Measurements from ENCODE around the gene ASZ1.
"Not testable (repeated sequence)": the region's sequence is repeated elsewhere in the genome, so short reads cannot be mapped to it uniquely, and the experiment has no call there.

ASZ1 gene

GRCh38 chr7:117424090-117424829, 3.0 kb downstream of the ASZ1 start:
- H4K20me1 ChIP-seq (ENCODE audit: low read depth, low read length): no peaks in the 10 kb centered on the region
- H3K79me2 ChIP-seq (ENCODE audit: insufficient read depth, low read length): no peaks in the 10 kb centered on the region
- no peaks in the 10 kb centered on the region for H3K36me3 ChIP-seq (ENCODE audit: low read length)
- TF ChIP-seq EZH2phosphoT487 (conservative IDR thresholded peaks at IDR 0.05; ENCODE audit: low read length) (no peak), CTCF (IDR thresholded peaks at IDR 0.05; ENCODE audit: insufficient read depth, low read length, poor library complexity, severe bottlenecking) (no peak)
- no peak overlapping the region for H2AFZ ChIP-seq (ENCODE audit: low read depth, low read length, severe bottlenecking)
- H3K9me3 ChIP-seq (ENCODE audit: insufficient read depth, low read length): no peaks in the 10 kb centered on the region
- no peak overlapping the region for H3K4me2 ChIP-seq (ENCODE audit: low read depth, low read length, poor library complexity, severe bottlenecking)
- H3K9ac ChIP-seq (ENCODE audit: low read length): no peak overlapping the region
- no peaks in the 10 kb centered on the region for H3K27me3 ChIP-seq (ENCODE audit: low read length)
- H3K4me3 ChIP-seq (ENCODE audit: insufficient read depth, low read length, poor library complexity, severe bottlenecking): no peak overlapping the region
- H3F3A ChIP-seq (ENCODE audit: insufficient read depth): no peaks in the 10 kb centered on the region
- H3K27ac ChIP-seq (ENCODE audit: low read depth, low read length): no peak overlapping the region
- H3K9me2 ChIP-seq (replicated peaks; ENCODE audit: insufficient read depth, low read length): no peaks in the 10 kb centered on the region

DNA sequence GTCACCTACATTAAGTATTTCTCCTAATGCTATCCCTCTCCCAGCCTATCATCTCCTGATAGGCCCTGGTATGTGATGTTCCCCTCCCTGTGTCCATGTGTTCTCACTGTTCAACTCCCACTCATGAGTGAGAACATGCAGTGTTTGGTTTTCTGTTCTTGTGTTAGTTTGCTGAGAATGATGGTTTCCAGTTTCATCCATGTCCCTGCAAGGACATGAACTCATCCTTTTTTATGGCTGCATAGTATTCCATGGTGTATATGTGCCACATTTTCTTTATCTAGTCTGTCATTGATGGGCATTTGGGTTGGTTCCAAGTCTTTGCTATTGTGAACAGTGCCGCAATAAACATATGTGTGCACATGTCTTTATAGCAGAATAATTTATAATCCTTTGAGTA, 12.7 kb downstream of the ASZ1 start:
- H4K20me1 ChIP-seq (ENCODE audit: low read depth, low read length); H3K36me3 ChIP-seq (ENCODE audit: low read length); H2AFZ ChIP-seq (ENCODE audit: low read depth, low read length, severe bottlenecking); H3K79me2 ChIP-seq (ENCODE audit: insufficient read depth, low read length); H3K9me3 ChIP-seq (ENCODE audit: insufficient read depth, low read length); H3K27me3 ChIP-seq (ENCODE audit: low read length); H3K4me2 ChIP-seq (ENCODE audit: low read depth, low read length, poor library complexity, severe bottlenecking); H3F3A ChIP-seq (ENCODE audit: insufficient read depth); H3K4me3 ChIP-seq (ENCODE audit: insufficient read depth, low read length, poor library complexity, severe bottlenecking); H3K9ac ChIP-seq (ENCODE audit: low read length); H3K27ac ChIP-seq (ENCODE audit: low read depth, low read length); H3K9me2 ChIP-seq (replicated peaks; ENCODE audit: insufficient read depth, low read length): not testable (repeated sequence)

GRCh38 chr7:117412946-117413559, 14.2 kb downstream of the ASZ1 start:
- H3K9me3 ChIP-seq (ENCODE audit: insufficient read depth, low read length): no peaks in the 10 kb centered on the region
- no peaks in the 10 kb centered on the region for H3K36me3 ChIP-seq (ENCODE audit: low read length)
- no peak overlapping the region for H3K27ac ChIP-seq (ENCODE audit: low read depth, low read length)
- H3F3A ChIP-seq (ENCODE audit: insufficient read depth): no peaks in the 10 kb centered on the region
- H3K79me2 ChIP-seq (ENCODE audit: insufficient read depth, low read length): no peaks in the 10 kb centered on the region
- no peak overlapping the region for H3K4me2 ChIP-seq (ENCODE audit: low read depth, low read length, poor library complexity, severe bottlenecking)
- no peak overlapping the region for H3K9ac ChIP-seq (ENCODE audit: low read length)
- H4K20me1 ChIP-seq (ENCODE audit: low read depth, low read length): no peaks in the 10 kb centered on the region
- no peaks in the 10 kb centered on the region for H3K27me3 ChIP-seq (ENCODE audit: low read length)
- H3K9me2 ChIP-seq (replicated peaks; ENCODE audit: insufficient read depth, low read length): no peaks in the 10 kb centered on the region
- TF ChIP-seq CTCF (IDR thresholded peaks at IDR 0.05; ENCODE audit: insufficient read depth, low read length, poor library complexity, severe bottlenecking): no peak
- no peak for TF ChIP-seq EZH2phosphoT487 (conservative IDR thresholded peaks at IDR 0.05; ENCODE audit: low read length)
- no peak overlapping the region for H2AFZ ChIP-seq (ENCODE audit: low read depth, low read length, severe bottlenecking)
- no peak overlapping the region for H3K4me3 ChIP-seq (ENCODE audit: insufficient read depth, low read length, poor library complexity, severe bottlenecking)

- Histone ChIP-seq H4K20me1 (ENCODE audit: low read depth, low read length) (no peaks in the 10 kb centered on the region), H3K27ac (ENCODE audit: low read depth, low read length) (no peak overlapping the region), H3K4me2 (ENCODE audit: low read depth, low read length, poor library complexity, severe bottlenecking) (no peak overlapping the region), H3K9me3 (ENCODE audit: insufficient read depth, low read length) (no peaks in the 10 kb centered on the region), H3K4me3 (ENCODE audit: insufficient read depth, low read length, poor library complexity, severe bottlenecking) (no peak overlapping the region), H3F3A (ENCODE audit: insufficient read depth) (no peaks in the 10 kb centered on the region), H3K27me3 (ENCODE audit: low read length) (no peaks in the 10 kb centered on the region), H2AFZ (ENCODE audit: low read depth, low read length, severe bottlenecking) (no peak overlapping the region), H3K36me3 (ENCODE audit: low read length) (no peaks in the 10 kb centered on the region), H3K9ac (ENCODE audit: low read length) (no peak overlapping the region), H3K79me2 (ENCODE audit: insufficient read depth, low read length) (no peaks in the 10 kb centered on the region), H3K9me2 (replicated peaks; ENCODE audit: insufficient read depth, low read length) (no peaks in the 10 kb centered on the region)
- TF ChIP-seq CTCF (IDR thresholded peaks at IDR 0.05; ENCODE audit: insufficient read depth, low read length, poor library complexity, severe bottlenecking) (no peak), EZH2phosphoT487 (conservative IDR thresholded peaks at IDR 0.05; ENCODE audit: low read length) (no peak)
Measured at GRCh38 chr7:117412390-117412789, 14.9 kb downstream of the ASZ1 start.
